ENCODE results near the gene RAB23.

The RAB23 gene

DNA sequence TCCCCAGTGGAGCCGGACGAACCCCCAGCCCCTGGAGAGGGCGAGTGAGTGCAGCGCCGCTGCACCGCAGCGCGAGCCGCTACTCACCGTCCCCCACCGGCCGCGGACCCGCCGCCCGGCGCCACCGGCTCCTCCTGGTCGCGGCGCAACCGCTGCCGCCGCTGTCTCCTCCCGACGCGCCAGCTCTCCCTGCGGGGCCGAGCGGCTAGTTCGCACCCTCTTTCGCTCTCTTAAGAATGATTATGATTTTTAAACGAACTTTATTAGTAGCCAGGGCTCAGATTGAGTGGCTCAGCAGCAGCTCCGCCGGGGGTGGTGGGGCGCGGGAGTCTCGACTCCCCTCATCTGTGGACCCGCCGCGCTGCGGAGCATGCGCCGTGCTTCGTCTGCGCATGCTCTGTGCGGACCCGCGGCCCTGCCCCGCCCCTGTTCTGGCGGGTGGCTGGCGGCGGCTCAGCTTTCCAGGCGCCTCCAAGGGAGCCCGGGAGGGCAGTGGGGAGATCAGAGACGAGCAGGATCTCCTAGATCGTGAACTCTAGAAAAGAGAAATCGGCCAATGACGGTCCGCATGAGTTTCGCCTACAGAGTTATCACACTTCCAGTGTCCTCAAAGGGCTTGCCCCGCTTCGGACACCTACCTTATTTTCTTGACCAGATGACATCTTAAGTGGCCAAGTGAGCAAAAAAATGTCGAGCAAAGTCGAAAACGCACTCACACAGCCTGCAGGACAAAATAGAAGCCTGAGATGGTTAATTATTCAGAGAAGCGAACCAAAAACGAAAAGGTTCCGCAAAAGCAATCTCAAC lies at the start of gene RAB23:
Gene RAB23, minus strand, starts transcription at position 372 of the 807 bp plus-strand sequence. CDS start 11,927 bp downstream, outside the sequence.
- DNase-seq (ENCODE audit: low read depth) = peak; percentile 81
- H3K4me3 ChIP-seq (ENCODE audit: low read length) = peak within 1 kb of the TSS; percentile 91
- no peak for TF ChIP-seq CTCF (IDR thresholded peaks at IDR 0.05; ENCODE audit: insufficient read depth, low read depth, low read length, missing control alignments)

- no peak overlapping the region for H3K4me3 ChIP-seq (ENCODE audit: low read length)
- DNase-seq (ENCODE audit: low read depth) = no peak
- no peak for TF ChIP-seq CTCF (IDR thresholded peaks at IDR 0.05; ENCODE audit: insufficient read depth, low read depth, low read length, missing control alignments)
These were observed 46.2 kb upstream of the RAB23 start for GRCh38 chr6:57268294-57268640.

DNA sequence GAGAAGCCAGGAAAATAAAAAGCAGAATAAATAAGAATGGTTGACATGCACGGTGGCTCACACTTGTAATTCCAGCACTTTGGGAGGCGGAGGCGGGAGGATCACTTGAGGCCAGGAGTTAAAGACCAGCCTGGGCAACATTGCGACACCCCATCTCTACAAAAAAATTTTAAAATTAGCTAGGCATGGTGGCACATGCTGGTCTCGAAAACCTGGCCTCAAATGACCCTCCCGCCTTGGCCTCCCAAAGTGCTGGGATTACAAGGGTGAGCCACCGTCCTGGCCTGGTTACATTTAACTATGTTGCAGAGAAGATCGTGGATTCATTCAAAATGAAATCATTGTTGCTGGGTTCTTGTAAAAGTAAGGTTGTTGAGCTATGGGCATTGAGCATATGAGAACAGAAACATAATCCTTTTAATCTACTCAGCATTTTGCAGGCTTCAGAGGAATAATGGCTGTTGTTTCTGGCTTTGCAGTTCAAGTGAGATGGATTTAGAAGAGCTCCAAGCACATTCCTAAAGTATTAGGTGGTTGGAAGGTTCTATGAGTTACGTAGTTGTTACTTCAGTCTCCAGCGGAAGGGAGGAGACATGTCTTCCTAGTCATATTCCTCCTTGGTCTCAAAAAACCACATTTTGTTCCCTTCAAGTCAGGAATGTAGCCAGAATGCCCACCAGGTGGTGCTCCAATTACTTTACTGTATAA lies 45.6 kb upstream of the RAB23 start:
- TF ChIP-seq CTCF (IDR thresholded peaks at IDR 0.05; ENCODE audit: insufficient read depth, low read depth, low read length, missing control alignments) = peak; percentile 52
- peak; percentile 95 for DNase-seq (ENCODE audit: low read depth)
- H3K4me3 ChIP-seq (ENCODE audit: low read length) = no peak overlapping the region

GRCh38 chr6:57265755-57266221 lies 43.7 kb upstream of the RAB23 start:
- DNase-seq (ENCODE audit: low read depth) = peak; percentile 18
- TF ChIP-seq CTCF (IDR thresholded peaks at IDR 0.05; ENCODE audit: insufficient read depth, low read depth, low read length, missing control alignments) = no peak
- H3K4me3 ChIP-seq (ENCODE audit: low read length) = no peak overlapping the region

- DNase-seq (ENCODE audit: low read depth) = peak; percentile 31
These were observed 41.6 kb upstream of the RAB23 start for GRCh38 chr6:57263739-57264138.

More at GRCh38 chr6:57263739-57264138, 41.6 kb upstream of the RAB23 start:
- H3K4me3 ChIP-seq (ENCODE audit: low read length) = no peak overlapping the region
- no peak for TF ChIP-seq CTCF (IDR thresholded peaks at IDR 0.05; ENCODE audit: insufficient read depth, low read depth, low read length, missing control alignments)
